Ascending aorta (tissue), 2 donors: ENCODE measurements around the gene MED10. TPM values are rescaled to one million over a fixed set of nuclear protein-coding genes. Genes with fewer than 3 reads are reported as not detected.
"Not testable (repeated sequence)": the region's sequence is repeated elsewhere in the genome, so short reads cannot be mapped to it uniquely, and the experiment has no call there.

Experiments
- DNase-seq, 2 donors: peaks; one replicate each; pipeline ENCODE4 v3.0.0-alpha.2; 2019; ENCODE audit warnings: low spot score in 2 of 2
- H3K27ac ChIP-seq, 2 donors: fragments of 200-600 bp; sonication (generic); one replicate each; pipeline ENCODE4 v1.5.1; 2016 to 2017; ENCODE audit warnings: mild to moderate bottlenecking in 1 of 2
- H3K27me3 ChIP-seq: fragments of 200-600 bp; sonication (generic); one replicate; pipeline ENCODE4 v1.5.1; 2017
- H3K36me3 ChIP-seq, 2 donors: fragments of 200-600 bp; sonication (generic); one replicate each; pipeline ENCODE4 v1.5.1; 2016
- H3K4me1 ChIP-seq, 2 donors: fragments of 200-600 bp; sonication (generic); one replicate each; pipeline ENCODE4 v1.5.1; 2016 to 2017; ENCODE audit warnings: mild to moderate bottlenecking in 1 of 2
- H3K4me3 ChIP-seq, 2 donors: fragments of 200-600 bp; sonication (generic); one replicate each; pipeline ENCODE4 v1.5.1; 2016 to 2017; ENCODE audit warnings: mild to moderate bottlenecking in 1 of 2
- H3K9me3 ChIP-seq, 2 donors: fragments of 200-600 bp; sonication (generic); one replicate each; pipeline ENCODE4 v1.5.1; 2016
- CTCF ChIP-seq, 3 experiments: fragments of 200-600 bp in 2 of 3; fragments of 450-650 bp in 1 of 3; sonication (generic) in 2 of 3; IDR thresholded peaks; one replicate each; pipeline ENCODE4 v1.5.1; 2016 to 2019; ENCODE audit warnings: antibody characterized with exemption in 3 of 3, mild to moderate bottlenecking in 1 of 3, moderate library complexity in 1 of 3
- intact Hi-C: fragments of 100-400 bp; cut with DNase I; formaldehyde crosslinking; loops from one replicate; pipeline ENCODE4 v1.15.1; 2023
- total RNA-seq: library from RNA; depleted of rRNA; stranded (reverse); fragments of >200 nt; gene quantifications from one replicate; pipeline ENCODE4 v1.1.0, GENCODE V29; 2016

MED10 gene
- total RNA-seq, 1 donor from 2014 or later, result 2.9 TPM

- DNase-seq, result no peak
- peaks cover 0 to 21% of the 10 kb centered on the region in 2 donors for H3K36me3 ChIP-seq
- intact Hi-C loops, result no loop called here
Observed at GRCh38 chr5:6362846-6363245, 15.5 kb downstream of the MED10 start.

GRCh38 chr5:6361101-6361500 lies 17.2 kb downstream of the MED10 start:
- Histone ChIP-seq H3K4me1 (no peaks in the 10 kb centered on the region), H3K4me3 (no peak overlapping the region), H3K27me3 (no peaks in the 10 kb centered on the region), H3K27ac (no peak overlapping the region), H3K9me3 (no peaks in the 10 kb centered on the region), H3K36me3 (peaks cover 0 to 26% of the 10 kb centered on the region in 2 donors)
- intact Hi-C loops, result no loop called here
- no peak for DNase-seq
- TF ChIP-seq CTCF (IDR thresholded peaks at IDR 0.05), result no peak

More at GRCh38 chr5:6362846-6363245, 15.5 kb downstream of the MED10 start:
- H3K4me1 ChIP-seq, result no peaks in the 10 kb centered on the region
- H3K9me3 ChIP-seq, result no peaks in the 10 kb centered on the region
- TF ChIP-seq CTCF (IDR thresholded peaks at IDR 0.05), result no peak
- H3K27me3 ChIP-seq, result no peaks in the 10 kb centered on the region
- H3K27ac ChIP-seq, result no peak overlapping the region
- H3K4me3 ChIP-seq, result no peak overlapping the region

- Histone ChIP-seq H3K4me1 (no peaks in the 10 kb centered on the region), H3K27me3 (no peaks in the 10 kb centered on the region), H3K36me3 (peaks cover 0 to 26% of the 10 kb centered on the region in 2 donors), H3K4me3 (no peak overlapping the region), H3K27ac (no peak overlapping the region), H3K9me3 (no peaks in the 10 kb centered on the region)
- intact Hi-C loops, result no loop called here
- DNase-seq, result peak in 1 of 2 donors; percentile 41
- no peak for TF ChIP-seq CTCF (IDR thresholded peaks at IDR 0.05)
Observed at GRCh38 chr5:6360323-6361072, 17.8 kb downstream of the MED10 start.

GRCh38 chr5:6359555-6360322 lies 18.6 kb downstream of the MED10 start:
- peak in 1 of 2 donors; percentile 35 for DNase-seq
- no peak overlapping the region for H3K4me3 ChIP-seq
- H3K27ac ChIP-seq, result no peak overlapping the region
- intact Hi-C loops, result no loop called here
- no peaks in the 10 kb centered on the region for H3K9me3 ChIP-seq
- no peaks in the 10 kb centered on the region for H3K27me3 ChIP-seq
- H3K4me1 ChIP-seq, result no peaks in the 10 kb centered on the region
- H3K36me3 ChIP-seq, result peaks cover 0 to 26% of the 10 kb centered on the region in 2 donors
- no peak for TF ChIP-seq CTCF (IDR thresholded peaks at IDR 0.05)

- no peaks in the 10 kb centered on the region for H3K27me3 ChIP-seq
- intact Hi-C loops, result no loop called here
- peaks cover 0 to 26% of the 10 kb centered on the region in 2 donors for H3K36me3 ChIP-seq
- TF ChIP-seq CTCF (IDR thresholded peaks at IDR 0.05), result no peak
- no peaks in the 10 kb centered on the region for H3K4me1 ChIP-seq
- no peak overlapping the region for H3K27ac ChIP-seq
- no peaks in the 10 kb centered on the region for H3K9me3 ChIP-seq
- peak in 1 of 2 donors; percentile 11 for DNase-seq
- no peak overlapping the region for H3K4me3 ChIP-seq
Observed at GRCh38 chr5:6358434-6358820, 19.9 kb downstream of the MED10 start.

GRCh38 chr5:6357817-6358433 lies 20.4 kb downstream of the MED10 start:
- H3K4me1 ChIP-seq, H3K27me3 ChIP-seq, H3K27ac ChIP-seq, H3K4me3 ChIP-seq, H3K9me3 ChIP-seq, intact Hi-C loops: not testable (repeated sequence)
- H3K36me3 ChIP-seq, result peaks cover 0 to 26% of the 10 kb centered on the region in 2 donors
- DNase-seq, result peak in 1 of 2 donors; percentile 18
